Liver (tissue), 3 donors: ENCODE data around the gene DYNLL2.

Source experiments
- ATF3 ChIP-seq: IDR thresholded peaks from 2 replicates; pipeline ENCODE4 v1.6.1; 2016; ENCODE audit warnings: antibody characterized with exemption
- CTCF ChIP-seq: fragments of 150-350 bp; IDR thresholded peaks from 2 replicates; pipeline ENCODE4 v1.5.1; 2017; ENCODE audit warnings: improper control_type of control experiment, low read depth, low read length; ENCODE audit not compliant: missing input control
- EGR1 ChIP-seq, 2 donors: IDR thresholded peaks; 2 replicates each; pipeline ENCODE4 v1.6.1; 2016 to 2018; ENCODE audit warnings: antibody characterized with exemption in 2 of 2, low read depth in 2 of 2
- FOXA1 ChIP-seq: IDR thresholded peaks from 2 replicates; pipeline ENCODE4 v1.6.1; 2016; ENCODE audit warnings: antibody characterized with exemption
- GABPA ChIP-seq, 2 donors: IDR thresholded peaks in 1 of 2; conservative IDR thresholded peaks in 1 of 2; 2 replicates each; pipeline ENCODE4 v1.6.1; 2016; ENCODE audit warnings: antibody characterized with exemption in 2 of 2, mild to moderate bottlenecking in 1 of 2, moderate library complexity in 1 of 2
- HNF4A ChIP-seq, 2 donors: conservative IDR thresholded peaks; 2 replicates each; pipeline ENCODE4 v1.6.1; 2016; ENCODE audit warnings: antibody characterized with exemption in 2 of 2, mild to moderate bottlenecking in 2 of 2
- JUND ChIP-seq, 2 donors: IDR thresholded peaks; 2 replicates each; pipeline ENCODE4 v1.6.1; 2016; ENCODE audit warnings: antibody characterized with exemption in 2 of 2
- MAX ChIP-seq: IDR thresholded peaks from 2 replicates; pipeline ENCODE4 v1.6.1; 2016; ENCODE audit warnings: antibody characterized with exemption
- RAD21 ChIP-seq, 2 donors: IDR thresholded peaks; 2 replicates each; pipeline ENCODE4 v1.6.1; 2016; ENCODE audit warnings: antibody characterized with exemption in 2 of 2, mild to moderate bottlenecking in 2 of 2
- REST ChIP-seq: IDR thresholded peaks from 2 replicates; pipeline ENCODE4 v1.6.1; 2016; ENCODE audit warnings: antibody characterized with exemption, mild to moderate bottlenecking
- RXRA ChIP-seq, 2 donors: IDR thresholded peaks; 2 replicates each; pipeline ENCODE4 v1.6.1; 2017 to 2018; ENCODE audit warnings: antibody characterized with exemption in 2 of 2, mild to moderate bottlenecking in 1 of 2
- SP1 ChIP-seq: IDR thresholded peaks from 2 replicates; pipeline ENCODE4 v1.6.1; 2018; ENCODE audit warnings: antibody characterized with exemption, mild to moderate bottlenecking
- TAF1 ChIP-seq: conservative IDR thresholded peaks from 2 replicates; pipeline ENCODE4 v1.6.1; 2016; ENCODE audit warnings: antibody characterized with exemption, mild to moderate bottlenecking
- YY1 ChIP-seq: IDR thresholded peaks from 2 replicates; pipeline ENCODE4 v1.6.1; 2016; ENCODE audit warnings: antibody characterized with exemption, mild to moderate bottlenecking
- donor health status: healthy.
- donor health status: healthy.

GRCh38 chr17:58092101-58092796 lies 9.0 kb downstream of the DYNLL2 start:
- no peak for TF ChIP-seq CTCF
- TF ChIP-seq RAD21 (IDR thresholded peaks at IDR 0.05) = no peak
- TF ChIP-seq MAX = no peak
- TF ChIP-seq YY1 = no peak
- TF ChIP-seq ATF3 = no peak
- no peak for TF ChIP-seq JUND (IDR thresholded peaks at IDR 0.05)
- TF ChIP-seq EGR1 (IDR thresholded peaks at IDR 0.05; ENCODE audit: low read depth in 2 of 2) = no peak
- TF ChIP-seq REST = no peak
- TF ChIP-seq SP1 = no peak
- no peak for TF ChIP-seq HNF4A (conservative IDR thresholded peaks at IDR 0.05)
- TF ChIP-seq GABPA (IDR thresholded peaks at IDR 0.05 in 1 of 2, conservative IDR thresholded peaks at IDR 0.05 in 1 of 2) = no peak
- no peak for TF ChIP-seq FOXA1
- TF ChIP-seq RXRA (IDR thresholded peaks at IDR 0.05) = no peak
- no peak for TF ChIP-seq TAF1
